Breast epithelium (tissue), 4 donors: ENCODE data around the gene TUBB4B. TPM values are rescaled to one million over a fixed set of nuclear protein-coding genes. Genes with fewer than 3 reads are reported as not detected.

Experiments used
- DNase-seq, 2 donors: peaks; one replicate each; pipeline ENCODE4 v3.0.0-alpha.2; 2019; ENCODE audit warnings: low spot score in 2 of 2
- H3K27ac ChIP-seq, 2 donors: fragments of 200-600 bp; sonication (generic) in 1 of 2; one replicate each; pipeline ENCODE4 v1.5.1; 2016 to 2019; ENCODE audit warnings: mild to moderate bottlenecking in 1 of 2
- H3K27me3 ChIP-seq, 2 donors: fragments of 200-600 bp; sonication (generic) in 1 of 2; one replicate each; pipeline versions ENCODE4 v1.5.1 to v1.6.0; 2017 to 2019; ENCODE audit warnings: control low read depth in 1 of 2, mild to moderate bottlenecking in 1 of 2
- H3K36me3 ChIP-seq: fragments of 200-600 bp; one replicate; pipeline ENCODE4 v1.5.1; 2019
- H3K4me1 ChIP-seq, 2 donors: fragments of 200-600 bp; sonication (generic); one replicate each; pipeline ENCODE4 v1.5.1; 2016 to 2019; ENCODE audit warnings: control low read depth in 1 of 2
- H3K4me3 ChIP-seq, 3 donors: fragments of 200-600 bp; sonication (generic); 1 replicate in 2 of 3; 2 replicates in 1 of 3; pipeline ENCODE4 v1.5.1; 2016 to 2019; ENCODE audit warnings: mild to moderate bottlenecking in 3 of 3, moderate library complexity in 2 of 3
- H3K9me3 ChIP-seq, 2 donors: fragments of 200-600 bp; sonication (generic) in 1 of 2; one replicate each; pipeline ENCODE4 v1.5.1; 2016 to 2019; ENCODE audit warnings: control low read depth in 1 of 2
- POLR2A ChIP-seq: fragments of 450-650 bp; IDR thresholded peaks from one replicate; pipeline ENCODE4 v1.6.1; 2016; ENCODE audit warnings: antibody characterized with exemption, mild to moderate bottlenecking, moderate library complexity
- POLR2AphosphoS5 ChIP-seq, 3 donors: sonication (generic); formaldehyde crosslinking; IDR thresholded peaks; one replicate each; pipeline ENCODE4 v1.6.1; 2017; ENCODE audit warnings: antibody characterized with exemption in 3 of 3
- intact Hi-C: fragments of 100-400 bp; cut with DNase I; formaldehyde crosslinking; loops from one replicate; pipeline ENCODE4 v1.15.1; 2023; ENCODE audit warnings: low total_unique reads
- total RNA-seq, 3 donors: library from RNA; depleted of rRNA; stranded (reverse); fragments of >200 nt; gene quantifications; one replicate each; pipeline ENCODE4 v1.1.0, GENCODE V29; 2016
- TF ChIP-seq, protein P1 (sequence below), 3 donors: fragments of 450-650 bp; IDR thresholded peaks; one replicate each; pipeline ENCODE4 v1.5.1; 2016 to 2017; ENCODE audit warnings: antibody characterized with exemption in 3 of 3, mild to moderate bottlenecking in 3 of 3, moderate library complexity in 3 of 3

Gene TUBB4B
- total RNA-seq, 3 donors from 2014 or later: 112 to 188 (median 183) TPM

GRCh38 chr9:137194388-137194787 is 46.7 kb upstream of the TUBB4B start:
- TF ChIP-seq, protein P1, sequence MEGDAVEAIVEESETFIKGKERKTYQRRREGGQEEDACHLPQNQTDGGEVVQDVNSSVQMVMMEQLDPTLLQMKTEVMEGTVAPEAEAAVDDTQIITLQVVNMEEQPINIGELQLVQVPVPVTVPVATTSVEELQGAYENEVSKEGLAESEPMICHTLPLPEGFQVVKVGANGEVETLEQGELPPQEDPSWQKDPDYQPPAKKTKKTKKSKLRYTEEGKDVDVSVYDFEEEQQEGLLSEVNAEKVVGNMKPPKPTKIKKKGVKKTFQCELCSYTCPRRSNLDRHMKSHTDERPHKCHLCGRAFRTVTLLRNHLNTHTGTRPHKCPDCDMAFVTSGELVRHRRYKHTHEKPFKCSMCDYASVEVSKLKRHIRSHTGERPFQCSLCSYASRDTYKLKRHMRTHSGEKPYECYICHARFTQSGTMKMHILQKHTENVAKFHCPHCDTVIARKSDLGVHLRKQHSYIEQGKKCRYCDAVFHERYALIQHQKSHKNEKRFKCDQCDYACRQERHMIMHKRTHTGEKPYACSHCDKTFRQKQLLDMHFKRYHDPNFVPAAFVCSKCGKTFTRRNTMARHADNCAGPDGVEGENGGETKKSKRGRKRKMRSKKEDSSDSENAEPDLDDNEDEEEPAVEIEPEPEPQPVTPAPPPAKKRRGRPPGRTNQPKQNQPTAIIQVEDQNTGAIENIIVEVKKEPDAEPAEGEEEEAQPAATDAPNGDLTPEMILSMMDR (IDR thresholded peaks at IDR 0.05): no peak
- TF ChIP-seq POLR2A: no peak
- no peak for TF ChIP-seq POLR2AphosphoS5 (IDR thresholded peaks at IDR 0.05)
- no peaks in the 10 kb centered on the region for H3K27me3 ChIP-seq
- intact Hi-C loops: no loop called here
- H3K4me1 ChIP-seq: peaks cover 14 to 45% of the 10 kb centered on the region in 2 donors
- no peak overlapping the region for H3K4me3 ChIP-seq
- no peak for DNase-seq
- H3K27ac ChIP-seq: no peak overlapping the region
- H3K36me3 ChIP-seq: no peaks in the 10 kb centered on the region
- no peaks in the 10 kb centered on the region for H3K9me3 ChIP-seq

DNA sequence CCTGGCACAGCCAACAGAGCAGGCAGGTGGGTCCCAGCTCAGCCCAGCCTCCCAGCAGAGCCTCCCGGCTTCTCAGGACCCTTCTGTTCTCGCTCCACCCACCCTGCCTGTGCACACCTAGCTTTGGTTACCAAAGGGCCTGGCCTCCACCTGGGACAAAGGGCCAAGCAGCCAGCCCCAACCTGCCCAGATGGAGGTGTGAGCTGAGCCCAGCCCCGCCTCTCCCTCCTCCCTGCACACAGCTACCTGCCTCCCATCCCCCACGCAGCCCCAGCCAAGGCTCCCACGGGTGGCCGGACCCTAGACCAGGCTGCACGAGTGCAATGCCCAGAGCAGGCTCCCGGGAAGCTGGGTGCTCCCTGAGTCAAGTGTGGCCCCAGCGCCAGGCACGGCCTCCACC is 46.2 kb upstream of the TUBB4B start:
- H3K4me1 ChIP-seq: peaks cover 14 to 43% of the 10 kb centered on the region in 2 donors
- H3K27ac ChIP-seq: no peak overlapping the region
- H3K36me3 ChIP-seq: no peaks in the 10 kb centered on the region
- no peak for DNase-seq
- intact Hi-C loops: no loop called here
- H3K4me3 ChIP-seq: no peak overlapping the region
- TF ChIP-seq, protein P1 (IDR thresholded peaks at IDR 0.05): no peak
- TF ChIP-seq POLR2AphosphoS5 (IDR thresholded peaks at IDR 0.05) (no peak), POLR2A (no peak)
- H3K27me3 ChIP-seq: no peaks in the 10 kb centered on the region
- no peaks in the 10 kb centered on the region for H3K9me3 ChIP-seq

GRCh38 chr9:137195525-137196220 is 45.4 kb upstream of the TUBB4B start:
- H3K27me3 ChIP-seq: no peaks in the 10 kb centered on the region
- H3K9me3 ChIP-seq: no peaks in the 10 kb centered on the region
- peaks cover 6 to 36% of the 10 kb centered on the region in 2 donors for H3K4me1 ChIP-seq
- intact Hi-C loops: no loop called here
- no peaks in the 10 kb centered on the region for H3K36me3 ChIP-seq
- no peak overlapping the region for H3K27ac ChIP-seq
- DNase-seq: no peak
- no peak for TF ChIP-seq POLR2AphosphoS5 (IDR thresholded peaks at IDR 0.05)
- TF ChIP-seq, protein P1 (IDR thresholded peaks at IDR 0.05): no peak
- no peak for TF ChIP-seq POLR2A
- H3K4me3 ChIP-seq: no peak overlapping the region

DNA sequence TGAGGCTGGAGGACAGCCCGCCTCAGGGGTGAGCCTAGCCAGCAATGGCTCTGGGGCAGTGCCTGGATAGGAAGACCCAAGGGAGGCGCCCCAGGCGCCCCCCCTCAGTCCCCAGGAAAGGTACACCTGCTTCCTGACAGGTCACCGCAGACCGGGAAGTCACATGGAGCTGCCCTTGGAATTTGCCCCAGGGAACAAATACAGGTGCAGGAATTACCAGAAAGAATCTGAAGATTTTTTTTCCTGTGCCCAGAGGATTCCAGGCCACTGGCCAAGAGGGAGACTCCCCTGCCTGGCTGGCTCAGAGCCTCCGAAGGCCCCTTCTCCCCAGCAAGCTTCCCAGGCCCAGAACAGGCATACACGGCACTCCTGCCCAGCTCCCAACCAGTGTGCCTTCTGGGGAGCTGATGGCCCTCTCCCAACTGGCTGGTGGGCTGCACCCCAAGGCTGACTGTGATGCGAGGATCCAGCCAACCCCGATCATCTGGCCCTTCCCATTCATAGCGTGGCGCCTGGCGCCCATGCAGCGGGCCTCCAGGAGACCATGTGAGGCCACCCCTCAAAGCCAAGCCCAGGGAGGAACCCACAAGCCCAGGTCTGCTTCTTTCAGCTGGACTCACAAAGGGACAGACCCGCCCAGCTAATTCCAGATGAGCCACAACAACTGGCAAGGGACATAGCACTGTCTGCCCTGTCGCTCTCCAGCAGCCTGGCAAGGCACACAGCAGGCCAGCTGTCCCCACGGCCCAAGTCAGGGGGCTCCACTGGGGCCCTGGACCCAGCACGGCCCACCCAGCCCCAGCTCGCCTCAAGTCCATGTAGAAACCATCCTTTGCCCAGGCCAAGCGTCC is 42.8 kb upstream of the TUBB4B start:
- Histone ChIP-seq H3K9me3 (no peaks in the 10 kb centered on the region), H3K4me1 (peaks cover 6 to 36% of the 10 kb centered on the region in 2 donors)

More for the DNA sequence above, 42.8 kb upstream of the TUBB4B start:
- Histone ChIP-seq H3K27ac (peak overlapping the region; percentile 39 to 54), H3K4me3 (peak overlapping the region in 2 of 3 donors; percentile 68 to 93), H3K27me3 (no peaks in the 10 kb centered on the region), H3K36me3 (no peaks in the 10 kb centered on the region)
- TF ChIP-seq, protein P1 (IDR thresholded peaks at IDR 0.05): no peak
- no peak for TF ChIP-seq POLR2AphosphoS5 (IDR thresholded peaks at IDR 0.05)
- no peak for TF ChIP-seq POLR2A
- intact Hi-C loops: no loop called here
- DNase-seq: peak in 1 of 2 donors; percentile 71
